ENCODE data around the gene PPP1R7. TPM values are rescaled to one million over a fixed set of nuclear protein-coding genes. Genes with fewer than 3 reads are reported as not detected.
A peak's percentile ranks its signal among the peaks of the same experiment; 100 is the strongest.

The PPP1R7 gene
- polyA plus RNA-seq, 3 donors, result 54.9 to 102 (median 84.4) TPM

GRCh38 chr2:241136191-241136590 is 14.1 kb upstream of the PPP1R7 start:
- H3K36me3 Mint-ChIP-seq, result peaks cover 23 to 44% of the 10 kb centered on the region in 2 donors
- TF ChIP-seq CTCF (IDR thresholded peaks at IDR 0.05), result no peak
- no peak overlapping the region for H3K27ac ChIP-seq (ENCODE audit: low read depth in 1 of 2, low read length in 2 of 2)
- H3K9ac ChIP-seq (ENCODE audit: insufficient read depth, low read length, poor library complexity, severe bottlenecking), result no peak overlapping the region
- no peaks in the 10 kb centered on the region for H3K4me1 Mint-ChIP-seq
- WGBS (ENCODE audit: insufficient coverage), result 87% methylated on average over 7 of the region's 8 CpGs
- H3K9me3 ChIP-seq (replicated peaks in 1 of 2; ENCODE audit: control insufficient read depth in 1 of 2, insufficient read depth in 1 of 2, low read length in 2 of 2), result no peaks in the 10 kb centered on the region
- H3K9me3 Mint-ChIP-seq, result no peaks in the 10 kb centered on the region
- H2AFZ ChIP-seq (ENCODE audit: insufficient read depth, low read depth, low read length, poor library complexity, severe bottlenecking), result no peak overlapping the region
- no peak overlapping the region for H3K4me2 ChIP-seq (replicated peaks; ENCODE audit: extremely low read depth, low read length, poor library complexity, severe bottlenecking)
- no peak overlapping the region for H3K4me3 ChIP-seq (replicated peaks in 1 of 3; ENCODE audit: low read depth in 2 of 3, low read length in 3 of 3)
- H3K4me3 Mint-ChIP-seq, result no peak overlapping the region
- intact Hi-C loops (cut with micrococcal nuclease), result no loop called here
- H3K36me3 ChIP-seq (replicated peaks in 1 of 2; ENCODE audit: control insufficient read depth in 1 of 2, insufficient read depth in 2 of 2, low read length in 2 of 2), result peaks cover 9 to 41% of the 10 kb centered on the region in 2 donors
- no peaks in the 10 kb centered on the region for H3K27me3 ChIP-seq (ENCODE audit: control insufficient read depth in 2 of 2, insufficient read depth in 2 of 2, low read length in 2 of 2)
- H3K27ac Mint-ChIP-seq, result no peak overlapping the region
- no peak for DNase-seq
- no peaks in the 10 kb centered on the region for H4K20me1 ChIP-seq (ENCODE audit: insufficient read depth, low read length)
- H3K79me2 ChIP-seq (ENCODE audit: insufficient read depth, low read length), result no peaks in the 10 kb centered on the region
- H3K4me1 ChIP-seq (ENCODE audit: control insufficient read depth in 1 of 2, insufficient read depth in 2 of 2, low read length in 2 of 2), result no peaks in the 10 kb centered on the region
- peaks cover 0 to 1% (median 0%) of the 10 kb centered on the region in 3 donors for H3K27me3 Mint-ChIP-seq (ENCODE audit: low read depth in 3 of 3)

GRCh38 chr2:241136661-241137260 is 13.5 kb upstream of the PPP1R7 start:
- H2AFZ ChIP-seq (ENCODE audit: insufficient read depth, low read depth, low read length, poor library complexity, severe bottlenecking), result no peak overlapping the region
- Mint-ChIP-seq H3K4me1 (no peaks in the 10 kb centered on the region), H3K27me3 (ENCODE audit: low read depth in 3 of 3) (peaks cover 0 to 1% (median 0%) of the 10 kb centered on the region in 3 donors), H3K9me3 (no peaks in the 10 kb centered on the region), H3K36me3 (peaks cover 23 to 46% of the 10 kb centered on the region in 2 donors), H3K4me3 (no peak overlapping the region), H3K27ac (peak overlapping the region in 1 of 7 donors; percentile 31)
- no peak for TF ChIP-seq CTCF (IDR thresholded peaks at IDR 0.05)
- no peaks in the 10 kb centered on the region for H3K79me2 ChIP-seq (ENCODE audit: insufficient read depth, low read length)
- H3K9ac ChIP-seq (ENCODE audit: insufficient read depth, low read length, poor library complexity, severe bottlenecking), result no peak overlapping the region
- H4K20me1 ChIP-seq (ENCODE audit: insufficient read depth, low read length), result no peaks in the 10 kb centered on the region
- H3K27ac ChIP-seq (ENCODE audit: low read depth in 1 of 2, low read length in 2 of 2), result no peak overlapping the region
- H3K4me1 ChIP-seq (ENCODE audit: control insufficient read depth in 1 of 2, insufficient read depth in 2 of 2, low read length in 2 of 2), result no peaks in the 10 kb centered on the region
- no peaks in the 10 kb centered on the region for H3K27me3 ChIP-seq (ENCODE audit: control insufficient read depth in 2 of 2, insufficient read depth in 2 of 2, low read length in 2 of 2)
- no peak overlapping the region for H3K4me2 ChIP-seq (replicated peaks; ENCODE audit: extremely low read depth, low read length, poor library complexity, severe bottlenecking)
- DNase-seq, result no peak
- H3K36me3 ChIP-seq (replicated peaks in 1 of 2; ENCODE audit: control insufficient read depth in 1 of 2, insufficient read depth in 2 of 2, low read length in 2 of 2), result peaks cover 9 to 41% of the 10 kb centered on the region in 2 donors
- intact Hi-C loops (cut with micrococcal nuclease), result no loop called here
- H3K9me3 ChIP-seq (replicated peaks in 1 of 2; ENCODE audit: control insufficient read depth in 1 of 2, insufficient read depth in 1 of 2, low read length in 2 of 2), result no peaks in the 10 kb centered on the region
- no peak overlapping the region for H3K4me3 ChIP-seq (replicated peaks in 1 of 3; ENCODE audit: low read depth in 2 of 3, low read length in 3 of 3)
- WGBS (ENCODE audit: insufficient coverage), result 95% methylated on average over 20 of the region's 25 CpGs
